ENCODE results near the gene ANKMY2.

DNA sequence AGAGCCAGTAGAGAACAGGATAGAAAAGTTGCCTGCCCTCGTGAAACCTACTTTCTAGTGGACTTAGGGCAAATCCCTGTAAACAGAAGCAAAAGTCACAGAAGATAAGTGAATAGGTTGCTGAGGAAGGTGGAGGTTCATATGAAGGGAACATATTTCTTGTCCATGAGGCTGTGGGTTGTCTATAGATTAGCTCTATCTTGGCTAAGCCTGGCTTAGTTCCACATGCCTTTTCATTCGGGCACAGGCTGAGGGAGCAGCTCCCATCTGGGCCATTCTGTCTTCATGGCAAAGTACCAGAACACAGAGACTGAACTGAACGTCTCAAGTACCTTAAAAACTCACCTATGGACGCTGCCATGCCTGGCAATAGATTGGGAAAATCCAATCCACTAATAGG, 45.7 kb upstream of the ANKMY2 start:
- TF ChIP-seq, protein P1, sequence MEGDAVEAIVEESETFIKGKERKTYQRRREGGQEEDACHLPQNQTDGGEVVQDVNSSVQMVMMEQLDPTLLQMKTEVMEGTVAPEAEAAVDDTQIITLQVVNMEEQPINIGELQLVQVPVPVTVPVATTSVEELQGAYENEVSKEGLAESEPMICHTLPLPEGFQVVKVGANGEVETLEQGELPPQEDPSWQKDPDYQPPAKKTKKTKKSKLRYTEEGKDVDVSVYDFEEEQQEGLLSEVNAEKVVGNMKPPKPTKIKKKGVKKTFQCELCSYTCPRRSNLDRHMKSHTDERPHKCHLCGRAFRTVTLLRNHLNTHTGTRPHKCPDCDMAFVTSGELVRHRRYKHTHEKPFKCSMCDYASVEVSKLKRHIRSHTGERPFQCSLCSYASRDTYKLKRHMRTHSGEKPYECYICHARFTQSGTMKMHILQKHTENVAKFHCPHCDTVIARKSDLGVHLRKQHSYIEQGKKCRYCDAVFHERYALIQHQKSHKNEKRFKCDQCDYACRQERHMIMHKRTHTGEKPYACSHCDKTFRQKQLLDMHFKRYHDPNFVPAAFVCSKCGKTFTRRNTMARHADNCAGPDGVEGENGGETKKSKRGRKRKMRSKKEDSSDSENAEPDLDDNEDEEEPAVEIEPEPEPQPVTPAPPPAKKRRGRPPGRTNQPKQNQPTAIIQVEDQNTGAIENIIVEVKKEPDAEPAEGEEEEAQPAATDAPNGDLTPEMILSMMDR (conservative IDR thresholded peaks at IDR 0.05) = no peak
- no peak for TF ChIP-seq ZFX (IDR thresholded peaks at IDR 0.05)

Data from C4-2B (cell line).